ENCODE measurements around the gene THOP1.

DNA sequence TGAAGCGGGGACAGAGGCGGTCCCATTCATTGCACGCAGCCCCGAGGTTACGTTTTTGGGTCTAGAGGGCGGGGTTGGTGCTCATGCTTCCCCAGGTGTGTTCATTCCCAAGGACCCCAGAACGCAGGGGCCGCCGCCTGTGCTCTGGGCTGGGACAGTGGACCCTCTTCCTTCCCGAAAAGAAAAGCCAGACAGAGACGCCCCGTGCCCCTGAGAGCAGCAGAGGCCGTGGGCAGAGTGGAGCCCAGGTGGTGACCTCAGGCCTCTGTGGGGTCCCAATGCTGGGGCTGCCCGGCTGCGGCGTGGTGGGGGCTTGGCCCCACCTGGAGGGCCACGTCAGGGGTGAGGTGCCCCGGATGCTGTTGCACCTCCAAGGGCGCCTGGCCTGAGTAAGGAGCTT, 17.6 kb upstream of the THOP1 start:
- TF ChIP-seq, protein P1, sequence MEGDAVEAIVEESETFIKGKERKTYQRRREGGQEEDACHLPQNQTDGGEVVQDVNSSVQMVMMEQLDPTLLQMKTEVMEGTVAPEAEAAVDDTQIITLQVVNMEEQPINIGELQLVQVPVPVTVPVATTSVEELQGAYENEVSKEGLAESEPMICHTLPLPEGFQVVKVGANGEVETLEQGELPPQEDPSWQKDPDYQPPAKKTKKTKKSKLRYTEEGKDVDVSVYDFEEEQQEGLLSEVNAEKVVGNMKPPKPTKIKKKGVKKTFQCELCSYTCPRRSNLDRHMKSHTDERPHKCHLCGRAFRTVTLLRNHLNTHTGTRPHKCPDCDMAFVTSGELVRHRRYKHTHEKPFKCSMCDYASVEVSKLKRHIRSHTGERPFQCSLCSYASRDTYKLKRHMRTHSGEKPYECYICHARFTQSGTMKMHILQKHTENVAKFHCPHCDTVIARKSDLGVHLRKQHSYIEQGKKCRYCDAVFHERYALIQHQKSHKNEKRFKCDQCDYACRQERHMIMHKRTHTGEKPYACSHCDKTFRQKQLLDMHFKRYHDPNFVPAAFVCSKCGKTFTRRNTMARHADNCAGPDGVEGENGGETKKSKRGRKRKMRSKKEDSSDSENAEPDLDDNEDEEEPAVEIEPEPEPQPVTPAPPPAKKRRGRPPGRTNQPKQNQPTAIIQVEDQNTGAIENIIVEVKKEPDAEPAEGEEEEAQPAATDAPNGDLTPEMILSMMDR (IDR thresholded peaks at IDR 0.05): no peak
- no peak for TF ChIP-seq POLR2A (IDR thresholded peaks at IDR 0.05)

All from thyroid gland (tissue), 4 donors.